Sigmoid colon (tissue), 4 donors: ENCODE data around the gene NDFIP1.

Experiments
- EP300 ChIP-seq, 4 donors: sonication (generic); formaldehyde crosslinking; IDR thresholded peaks; one replicate each; pipeline ENCODE4 v1.6.1; 2017; ENCODE audit warnings: antibody characterized with exemption in 4 of 4
- POLR2A ChIP-seq, 2 donors: fragments of 450-650 bp; IDR thresholded peaks; one replicate each; pipeline ENCODE4 v1.6.1; 2016; ENCODE audit warnings: antibody characterized with exemption in 2 of 2, mild to moderate bottlenecking in 2 of 2, moderate library complexity in 2 of 2
- TF ChIP-seq, protein P1 (sequence below), 4 experiments: fragments of 450-650 bp in 3 of 4; fragments of 200-600 bp in 1 of 4; IDR thresholded peaks; one replicate each; pipeline ENCODE4 v1.5.1; 2016 to 2019; ENCODE audit warnings: antibody characterized with exemption in 4 of 4, mild to moderate bottlenecking in 3 of 4, moderate library complexity in 2 of 4

DNA sequence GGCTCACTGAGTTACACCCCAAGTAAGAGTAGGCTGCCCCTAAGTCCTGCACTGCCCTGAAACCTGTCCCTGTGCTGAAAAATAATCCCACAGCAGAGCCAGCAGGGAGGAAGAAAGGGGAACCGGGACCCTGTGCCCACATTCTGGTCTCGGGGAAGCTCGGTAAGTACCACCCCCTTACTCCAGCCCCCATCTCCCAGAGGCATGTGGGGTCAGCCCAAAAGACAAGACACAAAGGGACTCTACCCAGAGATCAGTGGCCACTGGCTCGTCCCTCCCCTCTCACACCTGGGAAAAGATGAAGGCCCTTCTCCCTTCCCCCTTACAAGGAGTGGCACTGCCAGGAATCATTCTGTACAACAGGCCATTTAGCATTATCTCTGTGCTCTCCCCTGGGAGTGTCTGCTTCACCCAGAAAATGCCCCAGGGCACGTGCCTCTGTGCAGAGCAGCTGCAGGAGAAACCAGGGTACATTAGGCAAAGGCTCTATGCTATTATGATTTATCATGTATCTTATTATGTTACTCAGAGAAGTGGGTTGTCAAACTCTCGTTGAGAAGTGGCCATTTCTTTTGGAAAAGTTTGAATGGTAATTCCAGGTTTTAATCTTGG lies 71.3 kb downstream of the NDFIP1 start:
- TF ChIP-seq, protein P1, sequence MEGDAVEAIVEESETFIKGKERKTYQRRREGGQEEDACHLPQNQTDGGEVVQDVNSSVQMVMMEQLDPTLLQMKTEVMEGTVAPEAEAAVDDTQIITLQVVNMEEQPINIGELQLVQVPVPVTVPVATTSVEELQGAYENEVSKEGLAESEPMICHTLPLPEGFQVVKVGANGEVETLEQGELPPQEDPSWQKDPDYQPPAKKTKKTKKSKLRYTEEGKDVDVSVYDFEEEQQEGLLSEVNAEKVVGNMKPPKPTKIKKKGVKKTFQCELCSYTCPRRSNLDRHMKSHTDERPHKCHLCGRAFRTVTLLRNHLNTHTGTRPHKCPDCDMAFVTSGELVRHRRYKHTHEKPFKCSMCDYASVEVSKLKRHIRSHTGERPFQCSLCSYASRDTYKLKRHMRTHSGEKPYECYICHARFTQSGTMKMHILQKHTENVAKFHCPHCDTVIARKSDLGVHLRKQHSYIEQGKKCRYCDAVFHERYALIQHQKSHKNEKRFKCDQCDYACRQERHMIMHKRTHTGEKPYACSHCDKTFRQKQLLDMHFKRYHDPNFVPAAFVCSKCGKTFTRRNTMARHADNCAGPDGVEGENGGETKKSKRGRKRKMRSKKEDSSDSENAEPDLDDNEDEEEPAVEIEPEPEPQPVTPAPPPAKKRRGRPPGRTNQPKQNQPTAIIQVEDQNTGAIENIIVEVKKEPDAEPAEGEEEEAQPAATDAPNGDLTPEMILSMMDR (IDR thresholded peaks at IDR 0.05) = no peak
- no peak for TF ChIP-seq EP300 (IDR thresholded peaks at IDR 0.05)
- TF ChIP-seq POLR2A (IDR thresholded peaks at IDR 0.05) = no peak
